SKM-1 treated with dmso at 0.1 percent for 144 hours (cell line): ENCODE results near the gene FGD2.

Experiments used
- DNase-seq: peaks from one replicate; lab custom pipeline; 2025; ENCODE audit not compliant: unreplicated experiment; lab: John Stamatoyannopoulos, UW

Gene FGD2

GRCh38 chr6:37005061-37005810, at the start of gene FGD2:
Gene FGD2, plus strand, starts transcription at chr6:37005655. Its CDS starts 163 bp downstream, at chr6:37005818.
- peak; percentile 68 for DNase-seq

- no peak for DNase-seq
Observed at GRCh38 chr6:36955671-36956445, 49.6 kb upstream of the FGD2 start.

GRCh38 chr6:36956446-36956820, 49.0 kb upstream of the FGD2 start:
- no peak for DNase-seq

- DNase-seq, result no peak
Observed at GRCh38 chr6:36957773-36958271, 47.6 kb upstream of the FGD2 start.

- DNase-seq, result no peak
Observed at GRCh38 chr6:36958775-36959554, 46.5 kb upstream of the FGD2 start.

- no peak for DNase-seq
Observed at GRCh38 chr6:36959555-36960250, 45.8 kb upstream of the FGD2 start.

GRCh38 chr6:36961441-36962435, 43.7 kb upstream of the FGD2 start:
- no peak for DNase-seq

GRCh38 chr6:36962874-36963273, 42.6 kb upstream of the FGD2 start:
- DNase-seq, result peak; percentile 98

- no peak for DNase-seq
Observed at GRCh38 chr6:36963451-36964290, 41.8 kb upstream of the FGD2 start.

- no peak for DNase-seq
Observed at GRCh38 chr6:36964349-36964748, 41.1 kb upstream of the FGD2 start.

- no peak for DNase-seq
Observed at GRCh38 chr6:36964908-36965307, 40.5 kb upstream of the FGD2 start.

- DNase-seq, result no peak
Observed at GRCh38 chr6:36967301-36967700, 38.2 kb upstream of the FGD2 start.

GRCh38 chr6:36967757-36968156, 37.7 kb upstream of the FGD2 start:
- DNase-seq, result no peak

GRCh38 chr6:36968266-36968977, 37.0 kb upstream of the FGD2 start:
- DNase-seq, result no peak

GRCh38 chr6:36969240-36969691, 36.2 kb upstream of the FGD2 start:
- DNase-seq, result no peak

- no peak for DNase-seq
Observed at GRCh38 chr6:36969988-36970891, 35.2 kb upstream of the FGD2 start.
